ENCODE results near the gene CLIP4. TPM values are rescaled to one million over a fixed set of nuclear protein-coding genes. Genes with fewer than 3 reads are reported as not detected.

The CLIP4 gene
- total RNA-seq, 1 experiment from 2014 or later, result 0.39 TPM

DNA sequence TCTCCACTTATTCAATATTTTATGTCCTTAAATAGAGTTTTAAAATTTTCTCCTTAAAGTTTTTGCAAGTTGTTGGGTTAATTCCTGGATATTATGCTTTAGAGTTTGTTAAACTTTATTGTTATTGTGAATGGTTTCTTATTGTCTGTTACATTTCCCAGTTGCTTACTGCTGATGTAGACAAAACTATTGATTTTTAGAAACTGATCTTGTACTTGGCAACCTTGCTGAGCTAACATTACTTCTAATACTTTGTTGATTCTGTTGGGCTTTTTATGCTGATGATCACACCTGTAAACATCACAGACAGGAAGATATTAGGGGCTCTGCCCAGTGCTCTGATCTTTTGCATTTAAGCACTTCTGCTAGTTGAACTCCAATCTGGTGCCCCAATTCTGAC lies 2.8 kb upstream of the CLIP4 start:
- H3K4me3 Mint-ChIP-seq, result no peak overlapping the region
- DNase-seq (ENCODE audit: low spot score), result no peak
- no peak for ATAC-seq
- TF ChIP-seq, protein P1, sequence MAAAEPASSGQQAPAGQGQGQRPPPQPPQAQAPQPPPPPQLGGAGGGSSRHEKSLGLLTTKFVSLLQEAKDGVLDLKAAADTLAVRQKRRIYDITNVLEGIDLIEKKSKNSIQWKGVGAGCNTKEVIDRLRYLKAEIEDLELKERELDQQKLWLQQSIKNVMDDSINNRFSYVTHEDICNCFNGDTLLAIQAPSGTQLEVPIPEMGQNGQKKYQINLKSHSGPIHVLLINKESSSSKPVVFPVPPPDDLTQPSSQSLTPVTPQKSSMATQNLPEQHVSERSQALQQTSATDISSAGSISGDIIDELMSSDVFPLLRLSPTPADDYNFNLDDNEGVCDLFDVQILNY (CRISPR knock-in tag; IDR thresholded peaks at IDR 0.05), result no peak
- TF ChIP-seq TEAD1 (CRISPR knock-in tag; IDR thresholded peaks at IDR 0.05), result no peak
- no peak for TF ChIP-seq FOXJ3 (CRISPR knock-in tag; IDR thresholded peaks at IDR 0.05; ENCODE audit: borderline replicate concordance)
- TF ChIP-seq, protein P2, sequence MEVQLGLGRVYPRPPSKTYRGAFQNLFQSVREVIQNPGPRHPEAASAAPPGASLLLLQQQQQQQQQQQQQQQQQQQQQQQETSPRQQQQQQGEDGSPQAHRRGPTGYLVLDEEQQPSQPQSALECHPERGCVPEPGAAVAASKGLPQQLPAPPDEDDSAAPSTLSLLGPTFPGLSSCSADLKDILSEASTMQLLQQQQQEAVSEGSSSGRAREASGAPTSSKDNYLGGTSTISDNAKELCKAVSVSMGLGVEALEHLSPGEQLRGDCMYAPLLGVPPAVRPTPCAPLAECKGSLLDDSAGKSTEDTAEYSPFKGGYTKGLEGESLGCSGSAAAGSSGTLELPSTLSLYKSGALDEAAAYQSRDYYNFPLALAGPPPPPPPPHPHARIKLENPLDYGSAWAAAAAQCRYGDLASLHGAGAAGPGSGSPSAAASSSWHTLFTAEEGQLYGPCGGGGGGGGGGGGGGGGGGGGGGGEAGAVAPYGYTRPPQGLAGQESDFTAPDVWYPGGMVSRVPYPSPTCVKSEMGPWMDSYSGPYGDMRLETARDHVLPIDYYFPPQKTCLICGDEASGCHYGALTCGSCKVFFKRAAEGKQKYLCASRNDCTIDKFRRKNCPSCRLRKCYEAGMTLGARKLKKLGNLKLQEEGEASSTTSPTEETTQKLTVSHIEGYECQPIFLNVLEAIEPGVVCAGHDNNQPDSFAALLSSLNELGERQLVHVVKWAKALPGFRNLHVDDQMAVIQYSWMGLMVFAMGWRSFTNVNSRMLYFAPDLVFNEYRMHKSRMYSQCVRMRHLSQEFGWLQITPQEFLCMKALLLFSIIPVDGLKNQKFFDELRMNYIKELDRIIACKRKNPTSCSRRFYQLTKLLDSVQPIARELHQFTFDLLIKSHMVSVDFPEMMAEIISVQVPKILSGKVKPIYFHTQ (CRISPR knock-in tag; IDR thresholded peaks at IDR 0.05), result no peak
- no peak for TF ChIP-seq CREM (CRISPR knock-in tag; IDR thresholded peaks at IDR 0.05)
- TF ChIP-seq ZNF263 (CRISPR knock-in tag; IDR thresholded peaks at IDR 0.05; ENCODE audit: low read depth), result no peak
- TF ChIP-seq, protein P3, sequence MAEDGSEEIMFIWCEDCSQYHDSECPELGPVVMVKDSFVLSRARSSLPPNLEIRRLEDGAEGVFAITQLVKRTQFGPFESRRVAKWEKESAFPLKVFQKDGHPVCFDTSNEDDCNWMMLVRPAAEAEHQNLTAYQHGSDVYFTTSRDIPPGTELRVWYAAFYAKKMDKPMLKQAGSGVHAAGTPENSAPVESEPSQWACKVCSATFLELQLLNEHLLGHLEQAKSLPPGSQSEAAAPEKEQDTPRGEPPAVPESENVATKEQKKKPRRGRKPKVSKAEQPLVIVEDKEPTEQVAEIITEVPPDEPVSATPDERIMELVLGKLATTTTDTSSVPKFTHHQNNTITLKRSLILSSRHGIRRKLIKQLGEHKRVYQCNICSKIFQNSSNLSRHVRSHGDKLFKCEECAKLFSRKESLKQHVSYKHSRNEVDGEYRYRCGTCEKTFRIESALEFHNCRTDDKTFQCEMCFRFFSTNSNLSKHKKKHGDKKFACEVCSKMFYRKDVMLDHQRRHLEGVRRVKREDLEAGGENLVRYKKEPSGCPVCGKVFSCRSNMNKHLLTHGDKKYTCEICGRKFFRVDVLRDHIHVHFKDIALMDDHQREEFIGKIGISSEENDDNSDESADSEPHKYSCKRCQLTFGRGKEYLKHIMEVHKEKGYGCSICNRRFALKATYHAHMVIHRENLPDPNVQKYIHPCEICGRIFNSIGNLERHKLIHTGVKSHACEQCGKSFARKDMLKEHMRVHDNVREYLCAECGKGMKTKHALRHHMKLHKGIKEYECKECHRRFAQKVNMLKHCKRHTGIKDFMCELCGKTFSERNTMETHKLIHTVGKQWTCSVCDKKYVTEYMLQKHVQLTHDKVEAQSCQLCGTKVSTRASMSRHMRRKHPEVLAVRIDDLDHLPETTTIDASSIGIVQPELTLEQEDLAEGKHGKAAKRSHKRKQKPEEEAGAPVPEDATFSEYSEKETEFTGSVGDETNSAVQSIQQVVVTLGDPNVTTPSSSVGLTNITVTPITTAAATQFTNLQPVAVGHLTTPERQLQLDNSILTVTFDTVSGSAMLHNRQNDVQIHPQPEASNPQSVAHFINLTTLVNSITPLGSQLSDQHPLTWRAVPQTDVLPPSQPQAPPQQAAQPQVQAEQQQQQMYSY (CRISPR knock-in tag; IDR thresholded peaks at IDR 0.05), result no peak
- no peak for TF ChIP-seq NFYB (CRISPR knock-in tag; conservative IDR thresholded peaks at IDR 0.05; ENCODE audit: low read depth)
- TF ChIP-seq CREB1 (CRISPR knock-in tag; IDR thresholded peaks at IDR 0.05), result no peak
- no peak for TF ChIP-seq SMAD4 (CRISPR knock-in tag; IDR thresholded peaks at IDR 0.05)
- TF ChIP-seq, protein P4, sequence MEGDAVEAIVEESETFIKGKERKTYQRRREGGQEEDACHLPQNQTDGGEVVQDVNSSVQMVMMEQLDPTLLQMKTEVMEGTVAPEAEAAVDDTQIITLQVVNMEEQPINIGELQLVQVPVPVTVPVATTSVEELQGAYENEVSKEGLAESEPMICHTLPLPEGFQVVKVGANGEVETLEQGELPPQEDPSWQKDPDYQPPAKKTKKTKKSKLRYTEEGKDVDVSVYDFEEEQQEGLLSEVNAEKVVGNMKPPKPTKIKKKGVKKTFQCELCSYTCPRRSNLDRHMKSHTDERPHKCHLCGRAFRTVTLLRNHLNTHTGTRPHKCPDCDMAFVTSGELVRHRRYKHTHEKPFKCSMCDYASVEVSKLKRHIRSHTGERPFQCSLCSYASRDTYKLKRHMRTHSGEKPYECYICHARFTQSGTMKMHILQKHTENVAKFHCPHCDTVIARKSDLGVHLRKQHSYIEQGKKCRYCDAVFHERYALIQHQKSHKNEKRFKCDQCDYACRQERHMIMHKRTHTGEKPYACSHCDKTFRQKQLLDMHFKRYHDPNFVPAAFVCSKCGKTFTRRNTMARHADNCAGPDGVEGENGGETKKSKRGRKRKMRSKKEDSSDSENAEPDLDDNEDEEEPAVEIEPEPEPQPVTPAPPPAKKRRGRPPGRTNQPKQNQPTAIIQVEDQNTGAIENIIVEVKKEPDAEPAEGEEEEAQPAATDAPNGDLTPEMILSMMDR (IDR thresholded peaks at IDR 0.05), result no peak
- no peak for TF ChIP-seq RORB (CRISPR knock-in tag; IDR thresholded peaks at IDR 0.05)
- no peak for TF ChIP-seq MYBL2 (CRISPR knock-in tag; IDR thresholded peaks at IDR 0.05)
- TF ChIP-seq ETV6 (CRISPR knock-in tag; IDR thresholded peaks at IDR 0.05), result no peak
- H3K4me1 Mint-ChIP-seq, result peaks cover 6% of the 10 kb centered on the region; the same call in 1 of the 2 replicates
- H3K27ac Mint-ChIP-seq, result no peak overlapping the region
- H3K36me3 Mint-ChIP-seq, result no peaks in the 10 kb centered on the region; the same call in 1 of the 2 replicates
- no peaks in the 10 kb centered on the region for H3K9me3 Mint-ChIP-seq
- ChIA-PET CTCF (no interaction called here), POLR2A (no interaction called here)
- peaks cover 53% of the 10 kb centered on the region for H3K27me3 Mint-ChIP-seq (ENCODE audit: low read depth)

DNA sequence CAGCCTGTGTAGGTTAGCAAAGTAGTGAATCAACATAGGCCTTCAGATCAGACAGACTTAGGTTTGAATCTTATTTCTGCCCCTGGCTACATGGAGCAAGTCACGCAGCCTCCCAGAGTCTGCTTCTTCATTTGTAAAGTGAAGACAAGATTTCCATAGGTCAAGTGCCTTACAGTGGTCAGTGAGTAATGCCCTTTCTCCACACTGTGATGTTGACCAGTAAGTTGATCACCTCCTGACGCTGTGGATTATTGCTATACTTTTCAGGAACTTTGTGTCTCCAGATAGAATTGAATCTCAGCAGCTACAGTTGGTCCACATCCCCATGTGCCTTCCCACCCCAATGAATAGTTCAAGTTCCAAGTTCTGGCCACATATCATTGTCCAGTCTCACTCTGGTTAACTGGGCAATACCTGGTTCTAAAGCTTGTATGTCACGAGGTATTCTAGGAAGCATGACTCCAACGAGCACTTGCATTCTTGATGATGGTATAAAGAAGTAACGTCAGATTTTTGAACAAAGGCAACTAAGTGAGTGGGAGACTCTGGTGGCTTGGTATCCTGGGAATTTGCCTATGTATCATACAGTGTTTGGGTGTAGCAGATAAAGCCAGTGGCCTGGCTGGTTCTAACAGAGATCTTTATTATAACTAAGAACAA lies 2.1 kb upstream of the CLIP4 start:
- DNase-seq (ENCODE audit: low spot score) (no peak), ATAC-seq (no peak)
- Mint-ChIP-seq H3K36me3 (no peaks in the 10 kb centered on the region; the same call in 1 of the 2 replicates), H3K27ac (no peak overlapping the region), H3K27me3 (ENCODE audit: low read depth) (peaks cover 61% of the 10 kb centered on the region), H3K9me3 (no peaks in the 10 kb centered on the region), H3K4me1 (peaks cover 6% of the 10 kb centered on the region; the same call in 1 of the 2 replicates), H3K4me3 (no peak overlapping the region)
- CTCF ChIA-PET, result no interaction called here
- POLR2A ChIA-PET, result no interaction called here
- TF ChIP-seq, protein P5, sequence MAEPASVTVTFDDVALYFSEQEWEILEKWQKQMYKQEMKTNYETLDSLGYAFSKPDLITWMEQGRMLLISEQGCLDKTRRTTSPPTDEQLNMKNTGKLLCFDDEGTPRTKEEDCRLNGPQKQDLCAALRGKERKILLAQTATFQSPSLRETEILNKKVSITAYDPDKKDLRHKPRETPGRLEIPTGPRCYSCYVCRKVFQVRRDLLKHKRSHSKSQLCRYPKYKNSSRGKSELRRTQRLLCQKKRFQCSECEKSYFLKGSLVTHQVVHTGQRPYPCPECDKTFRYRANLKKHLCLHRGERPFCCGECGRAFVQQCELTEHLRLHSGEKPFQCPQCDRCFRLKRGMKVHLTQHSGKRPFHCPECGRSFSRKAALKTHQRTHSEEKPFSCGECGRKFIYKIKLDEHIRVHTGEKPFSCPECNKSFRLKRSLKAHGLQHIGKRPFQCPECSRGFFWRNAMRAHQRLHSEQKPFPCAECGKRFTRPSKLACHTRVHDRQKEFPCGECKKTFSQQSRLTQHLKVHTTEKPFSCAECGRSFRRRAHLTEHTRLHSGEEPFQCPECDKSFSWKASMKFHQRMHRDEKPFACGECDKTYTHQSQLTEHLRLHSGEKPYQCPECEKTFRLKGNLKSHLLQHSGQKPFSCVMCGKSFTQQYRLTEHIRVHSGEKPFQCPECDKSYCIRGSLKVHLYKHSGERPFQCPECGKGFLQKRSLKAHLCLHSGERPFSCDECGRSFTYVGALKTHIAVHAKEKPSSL (CRISPR knock-in tag; conservative IDR thresholded peaks at IDR 0.05), result no peak
- TF ChIP-seq, protein P6, sequence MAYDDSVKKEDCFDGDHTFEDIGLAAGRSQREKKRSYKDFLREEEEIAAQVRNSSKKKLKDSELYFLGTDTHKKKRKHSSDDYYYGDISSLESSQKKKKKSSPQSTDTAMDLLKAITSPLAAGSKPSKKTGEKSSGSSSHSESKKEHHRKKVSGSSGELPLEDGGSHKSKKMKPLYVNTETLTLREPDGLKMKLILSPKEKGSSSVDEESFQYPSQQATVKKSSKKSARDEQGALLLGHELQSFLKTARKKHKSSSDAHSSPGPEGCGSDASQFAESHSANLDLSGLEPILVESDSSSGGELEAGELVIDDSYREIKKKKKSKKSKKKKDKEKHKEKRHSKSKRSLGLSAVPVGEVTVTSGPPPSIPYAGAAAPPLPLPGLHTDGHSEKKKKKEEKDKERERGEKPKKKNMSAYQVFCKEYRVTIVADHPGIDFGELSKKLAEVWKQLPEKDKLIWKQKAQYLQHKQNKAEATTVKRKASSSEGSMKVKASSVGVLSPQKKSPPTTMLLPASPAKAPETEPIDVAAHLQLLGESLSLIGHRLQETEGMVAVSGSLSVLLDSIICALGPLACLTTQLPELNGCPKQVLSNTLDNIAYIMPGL (CRISPR knock-in tag; IDR thresholded peaks at IDR 0.05), result no peak
- no peak for TF ChIP-seq EMX1 (CRISPR knock-in tag; IDR thresholded peaks at IDR 0.05)
- TF ChIP-seq SOX15 (CRISPR knock-in tag; IDR thresholded peaks at IDR 0.05), result no peak
- no peak for TF ChIP-seq NR3C1 (CRISPR knock-in tag; conservative IDR thresholded peaks at IDR 0.05; ENCODE audit: low read depth)
- TF ChIP-seq GABPB1 (CRISPR knock-in tag; IDR thresholded peaks at IDR 0.05), result no peak
- TF ChIP-seq MYBL2 (CRISPR knock-in tag; IDR thresholded peaks at IDR 0.05), result no peak
- TF ChIP-seq ZNF138 (CRISPR knock-in tag; conservative IDR thresholded peaks at IDR 0.05), result no peak
